ENCODE data around the gene USP25. TPM values are rescaled to one million over a fixed set of nuclear protein-coding genes. Genes with fewer than 3 reads are reported as not detected.

The USP25 gene
- total and polyA plus RNA-seq, 2 of the 8 experiments (the other 6 are each of a cell fraction or from before 2014, with no cell fraction given): 11.2 to 48.1 TPM

DNA sequence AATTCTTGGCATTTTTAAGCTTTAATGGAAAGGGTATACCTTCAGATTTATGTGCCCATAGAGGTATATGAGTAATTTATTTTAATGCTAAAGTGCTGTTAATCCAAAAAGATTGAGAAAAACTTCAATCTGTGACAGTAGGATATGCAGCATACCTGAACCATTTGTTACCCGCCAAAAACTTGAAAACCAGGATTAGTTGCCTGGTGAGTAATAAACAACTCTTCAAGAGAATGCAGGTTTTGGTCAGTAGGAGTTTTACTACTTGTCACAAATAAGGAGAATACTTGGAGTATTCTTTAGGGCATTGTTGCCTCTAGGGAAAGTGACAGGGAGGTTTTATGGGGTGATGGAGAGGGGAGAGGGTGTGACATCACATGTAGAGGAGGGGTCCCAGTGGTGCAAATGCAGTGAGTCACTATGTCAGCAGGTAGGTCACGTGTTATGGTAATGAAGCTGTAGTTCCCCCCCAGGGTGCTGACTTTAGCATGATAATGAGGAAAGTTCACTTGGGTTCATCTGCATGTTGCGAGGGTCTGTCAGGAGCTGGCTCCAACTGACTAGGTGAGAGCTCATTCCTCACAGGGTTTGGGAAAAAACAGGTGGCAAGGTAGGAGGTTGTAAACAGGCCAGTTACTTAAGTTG lies 23.1 kb downstream of the USP25 start (continued):
- TF ChIP-seq HDAC6 (IDR thresholded peaks at IDR 0.05; ENCODE audit: low read depth, low read length) (no peak), TEAD4 (IDR thresholded peaks at IDR 0.05; ENCODE audit: low read depth, low read length) (no peak; the same call in 1 of the 2 replicates), SRF (IDR thresholded peaks at IDR 0.05; ENCODE audit: low read depth, low read length) (no peak), HDAC2 (IDR thresholded peaks at IDR 0.05; ENCODE audit: borderline replicate concordance in 1 of 2, low read depth in 2 of 2, low read length in 2 of 2) (0 out of 4 replicates have a peak, but pooled peaks of 1 of the 2 experiments have one; percentile 74), POLR2A (IDR thresholded peaks at IDR 0.05; ENCODE audit: control extremely low read depth in 1 of 2, low read depth in 2 of 2, low read length in 2 of 2) (peak; percentile 28 to 55), SIN3A (conservative IDR thresholded peaks at IDR 0.05 in 1 of 2, IDR thresholded peaks at IDR 0.05 in 1 of 2; ENCODE audit: low read depth in 1 of 2, low read length in 2 of 2) (peak; percentile 70 to 72; a peak in 3 of 4 replicates), TAF7 (optimal IDR thresholded peaks at IDR 0.05; ENCODE audit: borderline replicate concordance, low read depth, low read length) (no peak), KDM4A (IDR thresholded peaks at IDR 0.05; ENCODE audit: low read depth, low read length, severe bottlenecking) (no peak), TBP (IDR thresholded peaks at IDR 0.05; ENCODE audit: low read depth, low read length) (no peak), SIX5 (IDR thresholded peaks at IDR 0.05; ENCODE audit: low read depth, low read length) (no peak), POU5F1 (IDR thresholded peaks at IDR 0.05; ENCODE audit: low read depth, low read length) (peak; percentile 89), ZNF274 (IDR thresholded peaks at IDR 0.05; ENCODE audit: borderline replicate concordance, extremely low read depth, low read length) (no peak), CTBP2 (IDR thresholded peaks at IDR 0.05; ENCODE audit: borderline replicate concordance, insufficient read depth, insufficient read length, low read length) (no peak), SP4 (IDR thresholded peaks at IDR 0.05; ENCODE audit: low read length) (no peak), RXRA (IDR thresholded peaks at IDR 0.05; ENCODE audit: insufficient read depth, low read depth, low read length) (peak; percentile 99), CTCF (IDR thresholded peaks at IDR 0.05; ENCODE audit: control extremely low read depth in 1 of 3, insufficient read depth in 1 of 3, low read depth in 1 of 3, low read length in 3 of 3) (no peak), ATF2 (IDR thresholded peaks at IDR 0.05; ENCODE audit: low read length) (peak; percentile 82; the same call in 1 of the 2 replicates), JUND (IDR thresholded peaks at IDR 0.05; ENCODE audit: low read length) (peak; percentile 96; the same call in 1 of the 2 replicates)
- TF ChIP-seq, protein P1, sequence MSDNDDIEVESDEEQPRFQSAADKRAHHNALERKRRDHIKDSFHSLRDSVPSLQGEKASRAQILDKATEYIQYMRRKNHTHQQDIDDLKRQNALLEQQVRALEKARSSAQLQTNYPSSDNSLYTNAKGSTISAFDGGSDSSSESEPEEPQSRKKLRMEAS (IDR thresholded peaks at IDR 0.05): no peak; the same call in 1 of the 2 replicates

Measured in H1 (cell line).